GM11168 (cell line): ENCODE results near the gene PTPRJ.
"Not testable (repeated sequence)": the region's sequence is repeated elsewhere in the genome, so short reads cannot be mapped to it uniquely, and the experiment has no call there.

Source experiments
- in situ Hi-C: fragments of 300-500 bp; cut with MboI; formaldehyde crosslinking; loops from one replicate; pipeline ENCODE4 v1.12.0; 2022; ENCODE audit warnings: low sequenced_read_pairs; ENCODE audit not compliant: unreplicated experiment

PTPRJ gene

GRCh38 chr11:47980088-47980906, at the start of gene PTPRJ:
TSS of gene PTPRJ (plus strand) at chr11:47980559. CDS start at chr11:47980913, 354 bp downstream.
- in situ Hi-C loops, result no loop called here

- in situ Hi-C loops, result no loop called here
These were observed 47.8 kb upstream of the PTPRJ start for GRCh38 chr11:47932544-47932943.

- in situ Hi-C loops, result not testable (repeated sequence)
These were observed 46.6 kb upstream of the PTPRJ start for GRCh38 chr11:47933797-47934196.

- in situ Hi-C loops, result loop anchor here (5.0 kb wide), 1 partner anchor 168 kb away; no protein-coding TSS in a partner anchor
These were observed 41.4 kb upstream of the PTPRJ start for GRCh38 chr11:47938791-47939560.

GRCh38 chr11:47940904-47941649, 39.3 kb upstream of the PTPRJ start:
- in situ Hi-C loops, result no loop called here

GRCh38 chr11:47941907-47942558, 38.3 kb upstream of the PTPRJ start:
- in situ Hi-C loops, result no loop called here

- in situ Hi-C loops, result no loop called here
These were observed 36.4 kb upstream of the PTPRJ start for GRCh38 chr11:47943721-47944586.

- in situ Hi-C loops, result no loop called here
These were observed 35.7 kb upstream of the PTPRJ start for GRCh38 chr11:47944632-47945031.

- in situ Hi-C loops, result no loop called here
These were observed 33.4 kb upstream of the PTPRJ start for GRCh38 chr11:47946682-47947559.

- in situ Hi-C loops, result no loop called here
These were observed 32.2 kb upstream of the PTPRJ start for GRCh38 chr11:47948137-47948536.

GRCh38 chr11:47949001-47949675, 31.2 kb upstream of the PTPRJ start:
- in situ Hi-C loops, result not testable (repeated sequence)

GRCh38 chr11:47950396-47950795, 30.0 kb upstream of the PTPRJ start:
- in situ Hi-C loops, result no loop called here

GRCh38 chr11:47951504-47951903, 28.9 kb upstream of the PTPRJ start:
- in situ Hi-C loops, result not testable (repeated sequence)

- in situ Hi-C loops, result no loop called here
These were observed 25.2 kb upstream of the PTPRJ start for GRCh38 chr11:47955061-47955755.

GRCh38 chr11:47960015-47960414, 20.3 kb upstream of the PTPRJ start:
- in situ Hi-C loops, result no loop called here

GRCh38 chr11:47961383-47961782, 19.0 kb upstream of the PTPRJ start:
- in situ Hi-C loops, result no loop called here

- in situ Hi-C loops, result no loop called here
These were observed 15.8 kb upstream of the PTPRJ start for GRCh38 chr11:47964546-47964945.
